Colonic mucosa (tissue), 4 donors: ENCODE results near the gene CDH4. TPM values are rescaled to one million over a fixed set of nuclear protein-coding genes. Genes with fewer than 3 reads are reported as not detected.

ENCODE experiments used
- DNase-seq: peaks from one replicate; pipeline ENCODE4 v3.0.0-alpha.2; 2020
- H3K27ac ChIP-seq: fragments of 200-600 bp; one replicate; pipeline ENCODE4 v1.8.0; 2021
- H3K27me3 ChIP-seq: fragments of 200-600 bp; one replicate; pipeline ENCODE4 v1.8.0; 2021
- H3K36me3 ChIP-seq: fragments of 200-600 bp; one replicate; pipeline ENCODE4 v1.8.0; 2021
- H3K4me1 ChIP-seq: fragments of 200-600 bp; one replicate; pipeline ENCODE4 v1.8.0; 2021; ENCODE audit warnings: mild to moderate bottlenecking
- H3K4me3 ChIP-seq: fragments of 200-600 bp; one replicate; pipeline ENCODE4 v1.8.0; 2021
- H3K9ac ChIP-seq, 2 donors: one replicate each; pipeline ENCODE4 v1.7.0; 2013; ENCODE audit warnings: control low read depth in 2 of 2, low read depth in 2 of 2, low read length in 2 of 2
- H3K9me3 ChIP-seq: fragments of 200-600 bp; one replicate; pipeline ENCODE4 v1.8.0; 2021
- intact Hi-C: fragments of 100-400 bp; cut with DNase I; formaldehyde crosslinking; loops from one replicate; pipeline ENCODE4 v1.14.1; 2022
- total RNA-seq, 2 donors: library from RNA; stranded (reverse); fragmentation: NEBNext Ultra II Directional in 1 of 2; extraction: Animal tissue kit (Norgen Biotek cat#: 25700) in 1 of 2; gene quantifications; one replicate each; pipeline ENCODE4 v1.2.1, GENCODE V29; 2021
- TF ChIP-seq, protein P1 (sequence below): fragments of 200-600 bp; IDR thresholded peaks from one replicate; pipeline ENCODE4 v1.8.0; 2022; ENCODE audit warnings: antibody characterized with exemption, mild to moderate bottlenecking
- donor health status: healthy.
- donor health status: DM: no; HTN: no; CAD: no.
- donor health status: DM: no; HTN: no; CAD: no.

CDH4 gene
- total RNA-seq, 2 donors from 2014 or later = 0.08 TPM; not detected in 1

DNA sequence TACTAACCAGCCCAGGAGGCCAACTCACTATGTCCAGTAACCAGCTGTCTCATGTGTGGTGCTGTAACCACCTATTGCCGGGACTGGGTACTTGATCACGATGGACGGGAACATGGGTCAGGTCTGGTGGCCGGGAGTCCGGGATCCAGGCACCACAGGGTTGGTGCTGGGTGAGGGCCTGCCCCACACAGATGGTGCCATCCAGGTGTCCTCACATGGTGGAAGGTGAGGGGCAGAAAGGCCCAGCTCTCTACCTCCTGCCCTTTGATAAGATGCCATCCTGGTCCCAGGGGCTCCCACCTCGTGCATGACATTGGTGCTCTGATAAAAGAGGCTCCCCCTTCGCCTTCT lies 697.3 kb downstream of the CDH4 start:
- Histone ChIP-seq H3K4me3 (no peak overlapping the region), H3K27me3 (no peaks in the 10 kb centered on the region), H3K36me3 (no peaks in the 10 kb centered on the region), H3K9ac (no peak overlapping the region), H3K4me1 (no peaks in the 10 kb centered on the region), H3K27ac (no peak overlapping the region), H3K9me3 (no peaks in the 10 kb centered on the region)
- intact Hi-C loops = no loop called here
- TF ChIP-seq, protein P1, sequence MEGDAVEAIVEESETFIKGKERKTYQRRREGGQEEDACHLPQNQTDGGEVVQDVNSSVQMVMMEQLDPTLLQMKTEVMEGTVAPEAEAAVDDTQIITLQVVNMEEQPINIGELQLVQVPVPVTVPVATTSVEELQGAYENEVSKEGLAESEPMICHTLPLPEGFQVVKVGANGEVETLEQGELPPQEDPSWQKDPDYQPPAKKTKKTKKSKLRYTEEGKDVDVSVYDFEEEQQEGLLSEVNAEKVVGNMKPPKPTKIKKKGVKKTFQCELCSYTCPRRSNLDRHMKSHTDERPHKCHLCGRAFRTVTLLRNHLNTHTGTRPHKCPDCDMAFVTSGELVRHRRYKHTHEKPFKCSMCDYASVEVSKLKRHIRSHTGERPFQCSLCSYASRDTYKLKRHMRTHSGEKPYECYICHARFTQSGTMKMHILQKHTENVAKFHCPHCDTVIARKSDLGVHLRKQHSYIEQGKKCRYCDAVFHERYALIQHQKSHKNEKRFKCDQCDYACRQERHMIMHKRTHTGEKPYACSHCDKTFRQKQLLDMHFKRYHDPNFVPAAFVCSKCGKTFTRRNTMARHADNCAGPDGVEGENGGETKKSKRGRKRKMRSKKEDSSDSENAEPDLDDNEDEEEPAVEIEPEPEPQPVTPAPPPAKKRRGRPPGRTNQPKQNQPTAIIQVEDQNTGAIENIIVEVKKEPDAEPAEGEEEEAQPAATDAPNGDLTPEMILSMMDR = no peak
- no peak for DNase-seq

DNA sequence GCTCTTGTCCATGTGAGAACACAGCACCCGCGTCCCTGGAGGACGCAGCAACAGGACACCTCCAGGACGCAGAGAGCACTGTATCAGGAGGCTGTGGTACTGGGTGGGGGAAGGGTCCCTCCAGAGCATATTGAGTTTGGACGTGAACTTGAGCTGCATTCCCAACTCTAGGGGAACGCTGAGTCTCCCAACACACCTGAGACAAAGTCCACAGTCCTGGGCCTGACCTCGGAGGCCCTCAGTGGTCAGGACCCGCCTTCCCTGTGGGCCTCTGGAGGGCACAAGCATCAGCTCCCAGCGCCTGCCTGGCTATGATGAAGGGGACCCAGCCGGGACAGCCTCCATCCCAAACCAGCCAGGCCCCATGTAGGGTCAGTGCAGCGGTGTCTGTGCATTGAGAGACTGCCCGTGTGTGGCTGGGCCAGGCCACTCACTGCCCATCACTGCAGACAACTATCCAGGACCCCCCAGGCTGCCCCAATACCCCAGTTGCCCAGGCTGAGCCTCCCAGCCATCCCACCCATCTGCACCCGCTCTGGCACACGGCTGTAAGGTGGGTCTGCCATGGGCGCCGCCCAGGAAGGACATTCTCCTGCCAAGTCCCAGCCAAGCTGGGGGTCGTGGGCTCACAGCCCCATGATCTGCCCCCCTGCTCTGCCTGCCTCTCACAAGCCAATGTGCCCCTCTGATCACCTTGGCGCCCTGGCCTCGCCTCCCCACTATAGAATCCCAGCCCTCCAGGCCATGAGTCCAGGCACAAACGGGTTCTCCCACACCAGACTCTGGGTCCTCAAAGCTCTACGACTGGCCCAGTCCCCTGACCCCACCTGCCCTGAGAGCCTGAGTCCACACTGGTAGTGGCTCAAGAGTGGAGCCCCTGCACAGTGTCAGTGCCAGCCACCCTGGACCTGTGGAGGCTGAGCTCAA lies 697.9 kb downstream of the CDH4 start:
- intact Hi-C loops = no loop called here
- no peaks in the 10 kb centered on the region for H3K36me3 ChIP-seq
- H3K4me1 ChIP-seq = no peaks in the 10 kb centered on the region
- no peak overlapping the region for H3K9ac ChIP-seq
- H3K27me3 ChIP-seq = no peaks in the 10 kb centered on the region
- H3K27ac ChIP-seq = no peak overlapping the region
- no peak for DNase-seq
- no peak overlapping the region for H3K4me3 ChIP-seq
- H3K9me3 ChIP-seq = no peaks in the 10 kb centered on the region
- TF ChIP-seq, protein P1 = no peak

DNA sequence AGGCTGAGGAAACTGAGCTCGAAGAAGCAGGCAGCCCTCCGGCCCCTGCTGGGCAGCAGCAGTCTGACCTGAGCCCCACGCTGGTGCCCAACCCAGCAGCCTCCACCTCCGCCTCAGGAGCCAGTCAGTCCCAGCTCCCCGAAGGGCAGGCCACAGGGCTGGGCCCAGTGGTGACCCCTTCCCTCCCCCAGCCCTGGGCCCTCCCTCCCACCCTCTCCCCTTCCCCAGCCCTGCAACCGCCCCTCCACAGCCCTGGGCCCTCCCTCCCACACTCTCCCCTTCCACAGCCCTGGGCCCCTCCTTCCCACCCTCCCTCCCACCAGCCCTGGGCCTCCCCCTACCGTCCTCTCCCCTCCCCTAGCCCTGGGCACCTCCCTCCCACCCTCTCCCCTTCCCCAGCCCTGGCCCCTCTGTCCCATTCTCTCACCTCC lies 698.6 kb downstream of the CDH4 start:
- Histone ChIP-seq H3K9ac (no peak overlapping the region), H3K4me1 (no peaks in the 10 kb centered on the region), H3K36me3 (no peaks in the 10 kb centered on the region), H3K4me3 (no peak overlapping the region), H3K27me3 (no peaks in the 10 kb centered on the region), H3K9me3 (no peaks in the 10 kb centered on the region), H3K27ac (no peak overlapping the region)
- intact Hi-C loops = no loop called here
- DNase-seq = no peak
- TF ChIP-seq, protein P1 = no peak

DNA sequence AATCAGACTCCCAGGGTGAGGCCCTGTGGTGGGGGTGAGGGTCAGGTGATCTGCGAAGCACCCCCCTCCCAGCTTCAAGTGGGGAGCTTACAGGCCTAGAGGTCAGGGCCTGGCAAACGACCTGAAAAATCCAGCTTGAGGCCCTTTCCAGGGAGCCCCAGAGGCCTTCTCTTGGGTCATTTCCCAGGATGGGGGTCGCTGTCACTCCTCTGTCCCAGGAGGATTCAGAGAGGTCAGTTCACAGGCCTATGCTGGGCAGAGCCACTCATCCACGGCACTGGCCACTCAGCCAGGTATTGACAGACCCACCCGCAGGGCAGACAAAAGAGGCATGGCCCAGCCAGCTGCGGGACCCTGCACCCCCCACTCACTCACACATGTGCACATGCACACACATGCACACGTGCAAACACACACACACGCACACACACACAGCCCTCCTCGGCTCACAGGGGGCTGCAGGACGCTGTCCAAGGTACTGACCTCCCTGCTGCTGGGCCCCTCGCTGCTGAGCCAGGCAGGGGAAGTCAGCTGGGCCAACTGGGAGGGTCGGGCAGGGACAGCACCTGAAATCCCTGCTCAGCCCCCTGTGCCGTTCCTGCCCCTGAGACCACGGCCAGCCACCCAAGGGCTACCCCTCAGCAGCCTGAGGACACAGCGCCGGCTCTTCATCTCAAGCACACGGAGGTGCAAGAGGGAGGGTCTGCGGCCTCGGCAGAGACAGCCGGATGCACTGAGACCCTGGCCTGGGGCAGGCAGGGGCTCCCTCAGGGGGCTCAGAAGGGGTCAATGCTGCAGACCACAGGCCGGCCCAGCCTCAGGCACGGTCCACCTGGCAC lies 699.9 kb downstream of the CDH4 start:
- no peak overlapping the region for H3K9ac ChIP-seq
- no peaks in the 10 kb centered on the region for H3K9me3 ChIP-seq
- intact Hi-C loops = no loop called here
- TF ChIP-seq, protein P1 = no peak
- no peak for DNase-seq
- H3K27ac ChIP-seq = no peak overlapping the region
- H3K4me1 ChIP-seq = no peaks in the 10 kb centered on the region
- H3K36me3 ChIP-seq = no peaks in the 10 kb centered on the region
- H3K4me3 ChIP-seq = no peak overlapping the region
- H3K27me3 ChIP-seq = no peaks in the 10 kb centered on the region

DNA sequence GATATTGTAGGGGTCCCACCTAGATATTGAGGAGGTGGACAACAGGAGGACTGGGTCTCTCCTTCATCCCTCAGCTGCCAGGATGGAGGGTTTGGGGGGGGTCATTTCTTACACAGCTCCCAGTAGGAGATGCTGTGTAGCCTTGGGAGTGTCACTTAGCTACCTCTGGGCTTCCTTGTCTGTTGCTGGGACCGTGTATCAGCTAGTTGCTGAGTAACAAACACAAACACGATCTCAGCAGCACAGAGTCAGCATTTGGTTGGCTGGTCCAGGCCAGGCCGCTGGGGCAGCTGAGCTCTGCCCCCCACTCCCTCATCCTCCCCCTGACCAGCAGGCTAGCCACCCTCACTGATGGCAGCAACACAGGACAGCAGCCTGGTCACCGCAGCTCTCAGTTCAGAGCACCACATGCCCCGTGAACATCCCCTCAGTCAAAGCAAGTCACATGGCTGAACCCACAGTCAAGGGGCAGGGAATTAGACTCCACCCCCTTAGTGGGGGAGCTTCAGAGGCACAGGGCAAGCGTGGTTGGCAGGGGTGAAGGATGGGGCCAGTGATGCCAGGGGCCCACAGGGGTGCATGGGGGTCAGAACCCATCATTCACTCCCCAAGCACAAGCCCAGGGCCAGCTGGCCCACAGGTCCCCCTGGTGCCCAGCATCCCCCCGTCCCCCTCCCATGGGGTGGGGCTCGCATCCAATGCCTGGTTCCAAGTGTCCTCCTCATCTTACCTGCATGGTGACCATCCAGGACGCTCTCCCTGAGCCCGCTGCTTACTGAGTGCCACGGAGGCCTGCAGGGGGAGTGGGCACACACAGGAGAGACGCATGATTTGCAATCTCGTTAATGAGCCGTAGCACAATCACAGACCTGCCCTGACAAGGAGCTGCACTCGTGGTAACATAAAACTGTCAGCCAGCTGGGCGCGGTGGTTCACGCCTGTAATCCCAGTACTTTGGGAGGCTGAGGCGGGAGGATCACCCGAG lies 701.3 kb downstream of the CDH4 start:
- intact Hi-C loops = no loop called here
- Histone ChIP-seq H3K4me3 (no peak overlapping the region), H3K27ac (no peak overlapping the region), H3K27me3 (no peaks in the 10 kb centered on the region), H3K4me1 (no peaks in the 10 kb centered on the region), H3K9ac (no peak overlapping the region), H3K36me3 (no peaks in the 10 kb centered on the region), H3K9me3 (no peaks in the 10 kb centered on the region)
- TF ChIP-seq, protein P1 = no peak
- no peak for DNase-seq
